Endothelial cell (in vitro differentiated cells): ENCODE results near the gene KCNH6. TPM values are rescaled to one million over a fixed set of nuclear protein-coding genes. Genes with fewer than 3 reads are reported as not detected.

Experiments used
- DNase-seq: peaks from one replicate; pipeline ENCODE4 v3.0.0; 2021; ENCODE audit warnings: low spot score
- H3K27ac Mint-ChIP-seq: one replicate; pipeline ENCODE4 v1.8.0; 2021; ENCODE audit warnings: mixed read lengths, inconsistent platforms; ENCODE audit not compliant: unreplicated experiment
- H3K27me3 Mint-ChIP-seq: one replicate; pipeline ENCODE4 v1.8.0; 2021; ENCODE audit warnings: mild to moderate bottlenecking, moderate library complexity, mixed read lengths, inconsistent platforms; ENCODE audit not compliant: unreplicated experiment
- H3K36me3 Mint-ChIP-seq: one replicate; pipeline ENCODE4 v1.8.0; 2021; ENCODE audit warnings: mild to moderate bottlenecking, low read depth, mixed read lengths, inconsistent platforms; ENCODE audit not compliant: unreplicated experiment
- H3K4me1 Mint-ChIP-seq: one replicate; pipeline ENCODE4 v1.8.0; 2021; ENCODE audit warnings: mild to moderate bottlenecking, mixed read lengths, inconsistent platforms; ENCODE audit not compliant: unreplicated experiment
- H3K4me3 Mint-ChIP-seq: one replicate; pipeline ENCODE4 v1.8.0; 2021; ENCODE audit warnings: mild to moderate bottlenecking, mixed read lengths, inconsistent platforms; ENCODE audit not compliant: unreplicated experiment
- H3K9me3 Mint-ChIP-seq: one replicate; pipeline ENCODE4 v1.8.0; 2021; ENCODE audit warnings: mixed read lengths, inconsistent platforms; ENCODE audit not compliant: unreplicated experiment
- total RNA-seq: library from RNA; stranded (reverse); fragmentation: NEBNext Ultra II Directional; extraction: Animal tissue kit (Norgen Biotek cat#: 25700); gene quantifications from one replicate; pipeline ENCODE4 v1.2.1, GENCODE V29; 2021; ENCODE audit not compliant: unreplicated experiment
- TF ChIP-seq, protein P1 (sequence below): fragments of 200-600 bp; sonication (generic); IDR thresholded peaks from one replicate; pipeline ENCODE4 v1.5.0; 2021; ENCODE audit warnings: antibody characterized with exemption; ENCODE audit not compliant: unreplicated experiment

KCNH6 gene
- total RNA-seq, 1 donor from 2014 or later, result 18.6 TPM

DNA sequence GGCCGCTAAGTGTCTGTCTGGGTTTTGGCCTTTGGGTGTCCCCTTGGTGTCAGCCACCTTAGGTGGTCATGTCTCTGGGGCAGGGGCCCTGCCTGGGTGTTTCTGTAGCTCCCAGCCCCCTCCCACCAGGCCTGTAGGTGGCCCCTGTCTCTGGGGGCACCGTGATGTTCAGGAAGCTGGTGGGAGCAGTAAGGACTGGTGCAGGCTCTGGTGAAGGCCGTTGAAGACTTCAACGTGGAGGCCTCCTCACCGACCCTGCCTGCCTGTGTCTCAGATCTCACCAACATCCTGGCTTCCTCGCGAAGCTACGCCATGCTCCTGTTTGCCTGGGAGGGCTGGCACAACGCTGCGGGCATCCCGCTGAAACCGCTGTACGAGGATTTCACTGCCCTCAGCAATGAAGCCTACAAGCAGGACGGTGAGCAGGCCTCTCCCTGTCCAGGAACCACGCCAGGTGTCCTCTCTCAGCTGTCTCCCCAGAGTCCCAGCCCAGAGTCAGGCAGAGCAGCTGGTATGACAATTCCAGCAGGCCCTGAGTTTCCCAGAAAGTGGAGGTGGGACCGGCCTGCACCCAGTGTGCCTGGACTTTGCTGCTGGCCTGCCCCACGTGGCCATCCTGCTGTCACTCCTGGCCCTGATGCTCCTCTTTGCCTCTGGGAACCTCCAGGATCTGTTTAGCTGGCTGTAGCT lies 43.5 kb upstream of the KCNH6 start:
- no peak for DNase-seq
- Mint-ChIP-seq H3K4me1 (peaks cover 33% of the 10 kb centered on the region), H3K4me3 (no peak overlapping the region), H3K27me3 (peaks cover 10% of the 10 kb centered on the region), H3K9me3 (no peaks in the 10 kb centered on the region), H3K27ac (no peak overlapping the region), H3K36me3 (peaks cover 7% of the 10 kb centered on the region)
- TF ChIP-seq, protein P1, sequence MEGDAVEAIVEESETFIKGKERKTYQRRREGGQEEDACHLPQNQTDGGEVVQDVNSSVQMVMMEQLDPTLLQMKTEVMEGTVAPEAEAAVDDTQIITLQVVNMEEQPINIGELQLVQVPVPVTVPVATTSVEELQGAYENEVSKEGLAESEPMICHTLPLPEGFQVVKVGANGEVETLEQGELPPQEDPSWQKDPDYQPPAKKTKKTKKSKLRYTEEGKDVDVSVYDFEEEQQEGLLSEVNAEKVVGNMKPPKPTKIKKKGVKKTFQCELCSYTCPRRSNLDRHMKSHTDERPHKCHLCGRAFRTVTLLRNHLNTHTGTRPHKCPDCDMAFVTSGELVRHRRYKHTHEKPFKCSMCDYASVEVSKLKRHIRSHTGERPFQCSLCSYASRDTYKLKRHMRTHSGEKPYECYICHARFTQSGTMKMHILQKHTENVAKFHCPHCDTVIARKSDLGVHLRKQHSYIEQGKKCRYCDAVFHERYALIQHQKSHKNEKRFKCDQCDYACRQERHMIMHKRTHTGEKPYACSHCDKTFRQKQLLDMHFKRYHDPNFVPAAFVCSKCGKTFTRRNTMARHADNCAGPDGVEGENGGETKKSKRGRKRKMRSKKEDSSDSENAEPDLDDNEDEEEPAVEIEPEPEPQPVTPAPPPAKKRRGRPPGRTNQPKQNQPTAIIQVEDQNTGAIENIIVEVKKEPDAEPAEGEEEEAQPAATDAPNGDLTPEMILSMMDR, result no peak

DNA sequence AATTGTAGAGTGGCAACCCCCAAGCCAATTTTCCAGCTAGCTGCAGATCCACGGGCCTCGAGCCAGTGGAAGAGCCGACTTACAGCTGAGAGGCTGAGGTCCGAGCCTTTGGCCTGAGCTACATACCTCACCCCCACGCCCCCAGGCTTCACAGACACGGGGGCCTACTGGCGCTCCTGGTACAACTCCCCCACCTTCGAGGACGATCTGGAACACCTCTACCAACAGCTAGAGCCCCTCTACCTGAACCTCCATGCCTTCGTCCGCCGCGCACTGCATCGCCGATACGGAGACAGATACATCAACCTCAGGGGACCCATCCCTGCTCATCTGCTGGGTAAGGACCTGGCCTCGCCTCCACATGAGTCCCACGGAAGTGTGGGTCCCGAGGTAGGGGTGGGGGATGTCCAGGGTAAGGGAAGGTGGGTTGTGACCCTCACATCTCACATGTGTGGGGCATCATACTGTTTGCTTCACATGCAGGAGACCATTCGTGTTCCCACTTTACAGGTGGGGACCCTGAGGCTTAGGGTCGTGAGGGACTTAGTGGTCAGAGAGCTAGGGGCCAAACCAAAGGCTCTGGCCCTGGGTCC lies 42.9 kb upstream of the KCNH6 start:
- peaks cover 7% of the 10 kb centered on the region for H3K36me3 Mint-ChIP-seq
- no peak overlapping the region for H3K4me3 Mint-ChIP-seq
- peaks cover 10% of the 10 kb centered on the region for H3K27me3 Mint-ChIP-seq
- H3K9me3 Mint-ChIP-seq, result no peaks in the 10 kb centered on the region
- peaks cover 26% of the 10 kb centered on the region for H3K4me1 Mint-ChIP-seq
- H3K27ac Mint-ChIP-seq, result no peak overlapping the region
- TF ChIP-seq, protein P1, result no peak
- no peak for DNase-seq

DNA sequence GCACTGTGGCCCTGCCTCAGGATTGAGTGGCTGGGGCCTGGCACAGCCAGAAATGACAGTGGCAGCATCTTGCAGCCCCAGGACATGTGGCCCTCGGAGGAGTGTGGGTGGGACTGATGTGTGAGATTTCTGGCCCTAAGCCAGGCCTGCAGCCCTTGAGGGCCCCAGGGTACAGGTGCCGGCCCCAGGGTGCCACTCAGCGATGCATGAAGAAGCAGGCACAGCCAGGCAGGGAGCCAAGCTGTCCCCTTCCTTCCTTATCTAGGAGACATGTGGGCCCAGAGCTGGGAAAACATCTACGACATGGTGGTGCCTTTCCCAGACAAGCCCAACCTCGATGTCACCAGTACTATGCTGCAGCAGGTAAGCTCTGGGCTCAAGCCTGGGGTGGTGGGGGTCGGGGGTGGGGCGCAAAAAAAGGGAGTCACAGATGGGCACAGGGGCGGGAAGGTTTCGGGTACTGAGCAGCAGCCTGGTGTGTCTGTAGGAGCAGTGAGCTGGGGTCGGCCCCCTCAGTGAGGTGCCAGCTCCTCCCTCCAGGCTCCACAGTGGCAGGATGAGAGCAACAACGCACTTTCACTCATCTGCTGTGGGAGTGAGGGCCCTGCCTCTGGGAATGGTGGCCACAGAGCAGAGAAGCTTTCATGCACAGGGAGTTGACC lies 42.2 kb upstream of the KCNH6 start:
- TF ChIP-seq, protein P1, result no peak
- Mint-ChIP-seq H3K4me1 (peaks cover 22% of the 10 kb centered on the region), H3K27me3 (peaks cover 8% of the 10 kb centered on the region), H3K9me3 (no peaks in the 10 kb centered on the region), H3K4me3 (no peak overlapping the region), H3K27ac (no peak overlapping the region), H3K36me3 (peaks cover 10% of the 10 kb centered on the region)
- DNase-seq, result no peak

- H3K36me3 Mint-ChIP-seq, result peaks cover 11% of the 10 kb centered on the region
- no peak for DNase-seq
- no peaks in the 10 kb centered on the region for H3K9me3 Mint-ChIP-seq
- no peak overlapping the region for H3K27ac Mint-ChIP-seq
- TF ChIP-seq, protein P1, result no peak
- H3K4me3 Mint-ChIP-seq, result no peak overlapping the region
- peaks cover 8% of the 10 kb centered on the region for H3K27me3 Mint-ChIP-seq
- H3K4me1 Mint-ChIP-seq, result peaks cover 22% of the 10 kb centered on the region
Measured at GRCh38 chr17:63481488-63481870, 41.7 kb upstream of the KCNH6 start.

- Mint-ChIP-seq H3K9me3 (no peaks in the 10 kb centered on the region), H3K27ac (no peak overlapping the region), H3K36me3 (peaks cover 15% of the 10 kb centered on the region), H3K4me3 (peak overlapping the region; percentile 52), H3K4me1 (peaks cover 24% of the 10 kb centered on the region), H3K27me3 (peaks cover 7% of the 10 kb centered on the region)
- TF ChIP-seq, protein P1, result no peak
- no peak for DNase-seq
Measured at GRCh38 chr17:63482509-63482908, 40.6 kb upstream of the KCNH6 start.
